HFFc6 (cell line): ENCODE measurements around the gene CTNNA3. TPM values are rescaled to one million over a fixed set of nuclear protein-coding genes. Genes with fewer than 3 reads are reported as not detected.

Experiments used
- DNase-seq: peaks from one replicate; pipeline ENCODE4 v3.0.0-alpha.2; 2018
- H3K27ac Mint-ChIP-seq: 2 replicates; pipeline ENCODE4 v1.8.0; 2020; ENCODE audit warnings: mild to moderate bottlenecking, mixed read lengths
- H3K27me3 Mint-ChIP-seq: 2 replicates; pipeline ENCODE4 v1.8.0; 2021; ENCODE audit warnings: mild to moderate bottlenecking, moderate library complexity, mixed read lengths; ENCODE audit not compliant: insufficient read depth
- H3K36me3 Mint-ChIP-seq: 2 replicates; pipeline ENCODE4 v1.8.0; 2021; ENCODE audit warnings: low read depth, mixed read lengths
- H3K4me1 Mint-ChIP-seq: 2 replicates; pipeline ENCODE4 v1.8.0; 2020; ENCODE audit warnings: low read depth, mixed read lengths
- H3K4me3 Mint-ChIP-seq: 2 replicates; pipeline ENCODE4 v1.8.0; 2020; ENCODE audit warnings: mild to moderate bottlenecking, moderate library complexity, mixed read lengths
- H3K9me3 Mint-ChIP-seq: 2 replicates; pipeline ENCODE4 v1.8.0; 2020; ENCODE audit warnings: mild to moderate bottlenecking, mixed read lengths
- total RNA-seq, 6 experiments: library from RNA; stranded (reverse); fragmentation: NEBNext Ultra II Directional; extraction: Animal tissue kit (Norgen Biotek cat#: 25700); gene quantifications; 2 replicates in 1 of 6; 3 replicates in 5 of 6; pipeline ENCODE4 v1.2.3, GENCODE V29; 2021
- TF ChIP-seq, protein P1 (sequence below): fragments of 200-600 bp; sonication (generic); IDR thresholded peaks from 2 replicates; pipeline ENCODE4 v1.5.0; 2021; ENCODE audit warnings: antibody characterized with exemption, mild to moderate bottlenecking

The CTNNA3 gene
- total RNA-seq, 6 experiments from 2014 or later = not detected

DNA sequence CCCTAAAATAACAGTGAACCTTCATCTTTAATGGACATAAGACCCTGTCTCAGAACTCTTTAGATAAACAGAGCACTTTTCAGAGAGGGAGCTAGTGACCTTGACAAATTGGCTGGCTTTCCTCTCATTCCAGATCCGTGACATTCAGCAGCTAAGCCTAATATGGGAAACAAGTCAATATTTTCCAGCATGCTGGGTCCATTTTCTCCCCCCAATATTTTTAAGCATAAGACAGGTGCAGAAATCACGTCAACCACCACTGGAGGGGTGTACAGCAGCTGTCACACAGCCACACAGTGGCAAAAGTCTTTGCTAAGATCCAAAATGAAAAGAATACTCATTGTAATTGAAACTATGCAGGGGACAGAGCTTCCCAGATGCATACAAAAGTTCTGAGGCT, 744.1 kb downstream of the CTNNA3 start:
- Mint-ChIP-seq H3K27ac (no peak overlapping the region), H3K27me3 (no peaks in the 10 kb centered on the region), H3K9me3 (peaks cover 4% of the 10 kb centered on the region; the same call in 1 of the 2 replicates), H3K36me3 (no peaks in the 10 kb centered on the region), H3K4me3 (no peak overlapping the region), H3K4me1 (no peaks in the 10 kb centered on the region)
- DNase-seq = no peak
- TF ChIP-seq, protein P1, sequence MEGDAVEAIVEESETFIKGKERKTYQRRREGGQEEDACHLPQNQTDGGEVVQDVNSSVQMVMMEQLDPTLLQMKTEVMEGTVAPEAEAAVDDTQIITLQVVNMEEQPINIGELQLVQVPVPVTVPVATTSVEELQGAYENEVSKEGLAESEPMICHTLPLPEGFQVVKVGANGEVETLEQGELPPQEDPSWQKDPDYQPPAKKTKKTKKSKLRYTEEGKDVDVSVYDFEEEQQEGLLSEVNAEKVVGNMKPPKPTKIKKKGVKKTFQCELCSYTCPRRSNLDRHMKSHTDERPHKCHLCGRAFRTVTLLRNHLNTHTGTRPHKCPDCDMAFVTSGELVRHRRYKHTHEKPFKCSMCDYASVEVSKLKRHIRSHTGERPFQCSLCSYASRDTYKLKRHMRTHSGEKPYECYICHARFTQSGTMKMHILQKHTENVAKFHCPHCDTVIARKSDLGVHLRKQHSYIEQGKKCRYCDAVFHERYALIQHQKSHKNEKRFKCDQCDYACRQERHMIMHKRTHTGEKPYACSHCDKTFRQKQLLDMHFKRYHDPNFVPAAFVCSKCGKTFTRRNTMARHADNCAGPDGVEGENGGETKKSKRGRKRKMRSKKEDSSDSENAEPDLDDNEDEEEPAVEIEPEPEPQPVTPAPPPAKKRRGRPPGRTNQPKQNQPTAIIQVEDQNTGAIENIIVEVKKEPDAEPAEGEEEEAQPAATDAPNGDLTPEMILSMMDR = no peak

DNA sequence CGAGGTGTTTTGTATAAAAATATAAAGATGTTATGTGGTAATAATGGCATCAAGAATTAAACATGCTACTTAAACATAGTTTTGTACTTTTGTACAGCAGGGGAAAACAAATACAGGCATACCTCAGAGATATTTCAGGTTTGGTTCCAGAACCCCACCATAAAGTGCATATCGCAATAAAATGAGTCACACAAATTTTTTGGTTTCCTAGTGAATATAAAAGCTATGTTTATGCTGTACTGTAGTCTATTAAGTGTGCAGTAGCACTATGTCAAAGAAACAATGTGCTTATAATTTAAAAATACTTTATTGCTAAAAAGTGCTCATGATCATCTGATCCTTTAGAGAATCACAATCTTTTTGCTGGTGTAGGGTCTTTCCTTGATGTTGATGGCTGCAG, 752.4 kb downstream of the CTNNA3 start:
- no peak overlapping the region for H3K4me3 Mint-ChIP-seq
- H3K9me3 Mint-ChIP-seq = no peaks in the 10 kb centered on the region; the same call in 1 of the 2 replicates
- DNase-seq = no peak
- no peaks in the 10 kb centered on the region for H3K36me3 Mint-ChIP-seq
- no peak overlapping the region for H3K27ac Mint-ChIP-seq
- H3K4me1 Mint-ChIP-seq = no peaks in the 10 kb centered on the region
- TF ChIP-seq, protein P1 = no peak
- H3K27me3 Mint-ChIP-seq = no peaks in the 10 kb centered on the region; the same call in 1 of the 2 replicates

DNA sequence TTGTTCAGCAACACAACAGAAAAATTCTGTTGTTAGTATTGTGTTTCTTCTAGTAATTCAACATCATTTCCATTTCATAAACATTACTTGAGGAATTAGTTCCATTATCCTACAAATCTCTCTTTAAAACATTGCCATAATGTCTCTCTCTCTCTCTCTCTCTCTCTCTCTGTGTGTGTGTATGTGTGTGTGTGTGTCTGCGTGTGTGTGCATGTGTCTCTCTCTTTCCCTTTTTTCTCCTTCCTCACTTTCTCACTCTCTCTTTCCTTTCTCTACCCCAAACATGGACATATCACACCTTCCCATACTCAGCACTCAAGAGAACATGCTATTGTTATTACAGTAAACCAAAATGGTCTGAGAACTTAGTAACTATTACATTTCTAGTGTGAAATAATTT, 753.6 kb downstream of the CTNNA3 start:
- Mint-ChIP-seq H3K36me3 (no peaks in the 10 kb centered on the region), H3K9me3 (no peaks in the 10 kb centered on the region; the same call in 1 of the 2 replicates), H3K27me3 (no peaks in the 10 kb centered on the region; the same call in 1 of the 2 replicates), H3K27ac (no peak overlapping the region), H3K4me3 (no peak overlapping the region), H3K4me1 (no peaks in the 10 kb centered on the region)
- no peak for DNase-seq
- TF ChIP-seq, protein P1 = no peak

DNA sequence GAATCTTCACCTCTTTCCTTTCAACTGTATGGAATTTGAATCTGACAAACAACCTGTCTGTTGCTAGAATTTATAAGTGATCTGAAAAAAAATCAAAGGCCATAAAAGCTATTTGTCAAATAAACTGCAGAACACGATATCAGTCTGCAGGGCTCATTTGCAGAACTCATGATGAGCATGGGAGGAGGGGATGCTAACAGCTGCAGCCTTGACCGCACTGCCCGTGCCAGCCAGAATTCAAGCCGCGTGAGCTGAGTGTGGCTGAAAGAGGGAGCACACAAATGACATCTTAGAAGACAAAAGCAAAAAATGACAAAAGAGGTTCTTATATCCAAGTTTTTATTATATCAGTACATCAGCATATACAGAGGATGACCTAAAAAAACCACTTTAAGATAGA, 754.5 kb downstream of the CTNNA3 start:
- DNase-seq = no peak
- H3K27me3 Mint-ChIP-seq = no peaks in the 10 kb centered on the region; the same call in 1 of the 2 replicates
- H3K27ac Mint-ChIP-seq = no peak overlapping the region
- no peaks in the 10 kb centered on the region for H3K36me3 Mint-ChIP-seq
- no peak overlapping the region for H3K4me3 Mint-ChIP-seq
- TF ChIP-seq, protein P1 = no peak
- no peaks in the 10 kb centered on the region for H3K4me1 Mint-ChIP-seq
- H3K9me3 Mint-ChIP-seq = no peaks in the 10 kb centered on the region; the same call in 1 of the 2 replicates

DNA sequence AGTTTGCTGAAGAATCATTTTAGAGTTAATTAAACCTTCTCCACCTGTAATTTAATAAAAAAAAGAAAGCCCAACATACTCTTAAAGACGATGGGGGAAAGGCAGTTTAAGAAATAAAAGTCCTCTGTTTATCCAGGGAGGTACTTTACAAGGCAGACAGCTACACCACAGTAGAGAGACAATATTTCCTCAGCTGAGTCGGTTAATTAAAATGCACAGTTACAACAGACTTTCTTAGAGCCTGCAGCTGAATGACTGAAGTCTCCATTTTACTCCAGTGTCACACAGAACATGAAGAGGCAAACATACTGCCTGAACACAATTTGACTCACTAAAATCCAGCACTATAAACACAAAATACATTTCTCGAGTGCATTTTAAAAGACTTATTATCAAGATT, 755.0 kb downstream of the CTNNA3 start:
- TF ChIP-seq, protein P1 = no peak
- H3K27me3 Mint-ChIP-seq = no peaks in the 10 kb centered on the region; the same call in 1 of the 2 replicates
- H3K4me3 Mint-ChIP-seq = no peak overlapping the region
- DNase-seq = no peak
- no peaks in the 10 kb centered on the region for H3K36me3 Mint-ChIP-seq
- no peaks in the 10 kb centered on the region for H3K4me1 Mint-ChIP-seq
- H3K9me3 Mint-ChIP-seq = no peaks in the 10 kb centered on the region; the same call in 1 of the 2 replicates
- H3K27ac Mint-ChIP-seq = no peak overlapping the region

DNA sequence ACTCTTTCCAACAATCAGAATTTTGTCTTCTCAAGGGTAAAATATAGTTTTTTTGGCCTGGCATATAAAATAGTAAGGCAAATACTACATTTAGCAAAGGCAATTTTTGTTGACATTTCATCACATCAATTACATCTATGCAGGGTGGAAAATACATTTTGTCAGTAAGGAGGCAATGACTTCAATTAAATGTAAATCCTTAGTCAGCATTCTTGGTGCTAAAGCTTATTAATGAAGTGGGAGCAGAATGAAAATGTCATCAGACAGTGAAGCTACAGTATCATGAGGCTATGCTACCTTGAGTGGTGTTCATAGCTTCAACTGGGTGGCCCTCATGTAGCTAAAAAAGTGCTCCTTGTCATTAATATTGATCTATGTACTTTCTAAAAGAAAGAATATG, 761.3 kb downstream of the CTNNA3 start:
- Mint-ChIP-seq H3K27me3 (no peaks in the 10 kb centered on the region; the same call in 1 of the 2 replicates), H3K9me3 (no peaks in the 10 kb centered on the region; the same call in 1 of the 2 replicates), H3K36me3 (no peaks in the 10 kb centered on the region), H3K4me3 (no peak overlapping the region), H3K27ac (no peak overlapping the region), H3K4me1 (no peaks in the 10 kb centered on the region)
- no peak for DNase-seq
- TF ChIP-seq, protein P1 = no peak
